Measurements from ENCODE around the gene ZNF177. TPM values are rescaled to one million over a fixed set of nuclear protein-coding genes. Genes with fewer than 3 reads are reported as not detected.

The ZNF177 gene
- total RNA-seq, 1 donor from 2014 or later, result 20.9 TPM

- H3F3A ChIP-seq (ENCODE audit: low read depth), result no peaks in the 10 kb centered on the region
- no peak for DNase-seq (ENCODE audit: low spot score)
- H4K20me1 ChIP-seq (ENCODE audit: low read depth), result no peaks in the 10 kb centered on the region
- H3K79me2 ChIP-seq (ENCODE audit: low read depth), result no peaks in the 10 kb centered on the region
- no peaks in the 10 kb centered on the region for H3K36me3 ChIP-seq
- H3K4me1 ChIP-seq, result no peaks in the 10 kb centered on the region
- peaks cover 23% of the 10 kb centered on the region for H3K9me3 ChIP-seq (ENCODE audit: low read depth)
- no peaks in the 10 kb centered on the region for H3K27me3 ChIP-seq
- no peak overlapping the region for H2AFZ ChIP-seq (replicated peaks)
- Mint-ChIP-seq H3K27me3 (ENCODE audit: insufficient read depth, low read depth) (no peaks in the 10 kb centered on the region), H3K36me3 (peaks cover 58% of the 10 kb centered on the region), H3K4me3 (no peak overlapping the region), H3K27ac (no peak overlapping the region), H3K4me1 (no peaks in the 10 kb centered on the region), H3K9me3 (peaks cover 68% of the 10 kb centered on the region)
- H3K4me2 ChIP-seq, result no peak overlapping the region
- no peak overlapping the region for H3K4me3 ChIP-seq
- TF ChIP-seq CTCF (IDR thresholded peaks at IDR 0.05) (no peak), EZH2 (IDR thresholded peaks at IDR 0.05) (no peak), EZH2phosphoT487 (IDR thresholded peaks at IDR 0.05) (no peak)
- no peak overlapping the region for H3K27ac ChIP-seq
- H3K9ac ChIP-seq, result no peak overlapping the region
These were observed 9.8 kb upstream of the ZNF177 start for GRCh38 chr19:9353011-9353410.

GRCh38 chr19:9354651-9355050, 8.2 kb upstream of the ZNF177 start:
- DNase-seq (ENCODE audit: low spot score), result no peak
- Mint-ChIP-seq H3K4me3 (no peak overlapping the region), H3K4me1 (no peaks in the 10 kb centered on the region), H3K36me3 (peaks cover 53% of the 10 kb centered on the region), H3K27me3 (ENCODE audit: insufficient read depth, low read depth) (no peaks in the 10 kb centered on the region), H3K9me3 (peaks cover 63% of the 10 kb centered on the region), H3K27ac (no peak overlapping the region)
- no peak overlapping the region for H3K27ac ChIP-seq
- no peaks in the 10 kb centered on the region for H3F3A ChIP-seq (ENCODE audit: low read depth)
- H3K4me1 ChIP-seq, result no peaks in the 10 kb centered on the region
- H3K4me2 ChIP-seq, result no peak overlapping the region
- no peaks in the 10 kb centered on the region for H3K36me3 ChIP-seq
- H3K9ac ChIP-seq, result no peak overlapping the region
- H4K20me1 ChIP-seq (ENCODE audit: low read depth), result no peaks in the 10 kb centered on the region
- peaks cover 9% of the 10 kb centered on the region for H3K9me3 ChIP-seq (ENCODE audit: low read depth)
- H3K27me3 ChIP-seq, result no peaks in the 10 kb centered on the region
- no peaks in the 10 kb centered on the region for H3K79me2 ChIP-seq (ENCODE audit: low read depth)
- H3K4me3 ChIP-seq, result no peak overlapping the region
- no peak overlapping the region for H2AFZ ChIP-seq (replicated peaks)
- TF ChIP-seq EZH2 (IDR thresholded peaks at IDR 0.05) (no peak), EZH2phosphoT487 (IDR thresholded peaks at IDR 0.05) (no peak), CTCF (IDR thresholded peaks at IDR 0.05) (no peak)

GRCh38 chr19:9370738-9371619, 8.2 kb downstream of the ZNF177 start:
- Histone ChIP-seq H3K9ac (no peak overlapping the region), H3K36me3 (peaks cover 31% of the 10 kb centered on the region), H3K27ac (no peak overlapping the region), H2AFZ (replicated peaks) (no peak overlapping the region), H3K9me3 (ENCODE audit: low read depth) (peaks cover 35% of the 10 kb centered on the region), H3K79me2 (ENCODE audit: low read depth) (no peaks in the 10 kb centered on the region), H3K4me2 (no peak overlapping the region), H4K20me1 (ENCODE audit: low read depth) (no peaks in the 10 kb centered on the region), H3K27me3 (no peaks in the 10 kb centered on the region), H3K4me1 (no peaks in the 10 kb centered on the region), H3F3A (ENCODE audit: low read depth) (no peaks in the 10 kb centered on the region), H3K4me3 (no peak overlapping the region)
- no peak overlapping the region for H3K27ac Mint-ChIP-seq
- H3K4me1 Mint-ChIP-seq, result no peaks in the 10 kb centered on the region
- H3K36me3 Mint-ChIP-seq, result peaks cover 49% of the 10 kb centered on the region
- TF ChIP-seq EZH2phosphoT487 (IDR thresholded peaks at IDR 0.05), result no peak
- TF ChIP-seq EZH2 (IDR thresholded peaks at IDR 0.05), result no peak
- TF ChIP-seq CTCF (IDR thresholded peaks at IDR 0.05), result no peak
- no peak for DNase-seq (ENCODE audit: low spot score)
- peaks cover 71% of the 10 kb centered on the region for H3K9me3 Mint-ChIP-seq
- no peak overlapping the region for H3K4me3 Mint-ChIP-seq
- H3K27me3 Mint-ChIP-seq (ENCODE audit: insufficient read depth, low read depth), result no peaks in the 10 kb centered on the region

All from neural progenitor cell (in vitro differentiated cells).